GM12801 (cell line): ENCODE measurements around the gene SHISA9.

Experiments
- CTCF ChIP-seq: IDR thresholded peaks from one replicate; pipeline ENCODE4 v1.5.1; 2011; ENCODE audit warnings: control low read depth; ENCODE audit not compliant: insufficient read length; ENCODE audit errors: extremely low read depth

The SHISA9 gene

GRCh38 chr16:12901597-12902461, at the start of gene SHISA9:
Gene SHISA9, plus strand, starts transcription at chr16:12901598.
- no peak for TF ChIP-seq CTCF

DNA sequence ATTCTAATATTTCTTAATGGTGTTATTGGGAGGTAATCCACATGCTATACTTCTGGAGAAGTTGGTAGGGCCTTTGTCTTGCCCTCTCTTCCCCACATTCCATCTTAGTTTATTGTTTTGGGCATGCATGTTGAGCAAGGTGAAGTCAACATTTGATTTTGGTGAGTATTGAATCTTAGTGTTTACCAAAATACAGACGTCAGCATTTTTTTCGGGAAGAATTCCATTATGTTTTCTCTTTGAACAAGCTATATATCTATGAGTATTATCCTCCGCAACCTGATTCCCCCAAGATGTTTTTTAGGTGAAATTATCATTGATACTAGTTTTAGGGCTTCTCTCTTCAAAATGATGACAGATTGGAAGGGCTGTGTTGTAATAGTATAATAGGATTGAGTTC, 47.4 kb upstream of the SHISA9 start:
- no peak for TF ChIP-seq CTCF

DNA sequence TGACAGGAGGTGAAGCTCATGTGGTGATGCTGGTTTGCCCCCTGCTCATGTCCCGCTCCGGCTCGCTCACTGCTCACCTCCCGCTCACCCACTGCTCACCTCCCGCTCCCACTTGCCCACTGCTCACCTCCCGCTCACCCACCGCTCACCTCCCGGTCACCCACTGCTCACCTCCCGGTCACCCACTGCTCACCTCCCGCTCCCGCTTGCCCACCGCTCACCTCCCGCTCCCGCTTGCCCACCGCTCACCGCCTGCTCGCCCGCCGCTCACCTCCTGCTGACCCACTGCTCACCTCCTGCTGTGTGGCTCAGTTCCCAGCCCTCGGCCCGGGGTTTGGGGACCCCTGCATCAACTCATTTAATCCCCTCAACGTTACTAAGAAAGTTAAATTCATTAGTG, 39.1 kb upstream of the SHISA9 start:
- TF ChIP-seq CTCF: no peak

- no peak for TF ChIP-seq CTCF
Measured at GRCh38 chr16:12862941-12863340, 38.5 kb upstream of the SHISA9 start.

- no peak for TF ChIP-seq CTCF
Measured at GRCh38 chr16:12866981-12867551, 34.3 kb upstream of the SHISA9 start.

DNA sequence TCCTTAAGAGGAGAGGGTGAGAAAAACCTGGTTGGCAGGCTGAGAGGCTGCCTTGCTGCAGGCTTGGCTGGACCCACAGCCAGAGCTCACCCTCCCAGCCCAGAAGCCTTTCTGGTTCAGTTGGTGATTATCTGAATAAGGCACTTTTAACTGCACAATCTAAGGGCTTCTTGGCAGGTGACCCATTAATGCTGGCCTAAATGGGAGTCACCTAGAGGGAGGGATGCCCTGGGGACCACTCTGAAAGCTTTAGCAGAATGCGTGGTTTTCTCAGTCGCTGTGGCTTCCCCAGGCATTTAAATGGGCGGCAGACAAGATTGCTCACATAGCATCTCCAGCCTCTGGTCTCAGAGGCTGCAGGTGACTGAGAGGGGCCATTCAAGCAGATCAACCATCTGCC, 33.2 kb upstream of the SHISA9 start:
- TF ChIP-seq CTCF: no peak

- no peak for TF ChIP-seq CTCF
Measured at GRCh38 chr16:12868788-12869187, 32.6 kb upstream of the SHISA9 start.
